HCT116 (cell line): ENCODE data around the gene SLC5A2. TPM values are rescaled to one million over a fixed set of nuclear protein-coding genes. Genes with fewer than 3 reads are reported as not detected.

ENCODE experiments used
- ATAC-seq: fragments of 200-7000 bp; cut with Tn5 transposase; 2 replicates; pipeline ENCODE4 v1.9.1; 2020; ENCODE audit warnings: mild to moderate bottlenecking, moderate library complexity
- BruUV-seq: library from RNA; stranded (reverse); fragments of 400-500 nt; replicated peaks from 2 replicates; lab custom pipeline; 2021; lab: Mats Ljungman, UMichigan
- CTCF ChIA-PET: fragments of 300-600 bp; sonication (Branson Sonifier 250); formaldehyde crosslinking; loops from one replicate; lab custom pipeline; 2021; ENCODE audit warnings: antibody characterized with exemption; lab: Charles Lee
- POLR2A ChIA-PET: fragments of 300-600, 350-600 bp; sonication (Branson Sonifier 250); formaldehyde crosslinking; loops from one replicate; lab custom pipeline; 2021; ENCODE audit warnings: antibody characterized with exemption; lab: Charles Lee
- RAD21 ChIA-PET, 2 experiments: fragments of 300-600 bp; sonication (Branson Sonifier 250); formaldehyde crosslinking; loops; one replicate each; lab custom pipeline; 2023; ENCODE audit warnings: low total read pairs in 2 of 2; ENCODE audit not compliant: uncharacterized antibody in 2 of 2, unreplicated experiment in 2 of 2, low non-redundant PET in 1 of 2; lab: Charles Lee
- DNase-seq: peaks from one replicate; pipeline ENCODE4 v3.0.0-alpha.2; 2010; ENCODE audit warnings: low read depth, low spot score
- H2AFZ ChIP-seq: fragments of 200-600 bp; shearing (Covaris generic), sonication (generic); 2 replicates; pipeline ENCODE4 v1.6.1; 2017; ENCODE audit warnings: low read depth, mixed run types, mixed read lengths, antibody characterized with exemption, low read length; ENCODE audit not compliant: poor library complexity, severe bottlenecking
- H3K27ac ChIP-seq: 2 replicates; pipeline ENCODE4 v1.5.1; 2012; ENCODE audit warnings: low read depth, low read length
- H3K27me3 ChIP-seq: fragments of 200-600 bp; sonication (generic); 2 replicates; pipeline ENCODE4 v1.6.1; 2016; ENCODE audit warnings: mixed run types, low read length, mixed read lengths; ENCODE audit not compliant: insufficient read depth
- H3K36me3 ChIP-seq, 2 experiments: fragments of 200-500 bp in 1 of 2; fragments of 200-600 bp in 1 of 2; sonication (Bioruptor generic) in 1 of 2; sonication (generic) in 1 of 2; 2 replicates each; pipeline versions ENCODE4 v1.5.1 to v1.6.1; 2014 to 2016; ENCODE audit warnings: low read length in 2 of 2, inconsistent platforms in 1 of 2, mixed read lengths in 1 of 2, mixed run types in 1 of 2; ENCODE audit not compliant: insufficient read depth in 2 of 2, control insufficient read depth in 1 of 2
- H3K4me1 ChIP-seq, 2 experiments: fragments of 200-600 bp in 1 of 2; sonication (generic) in 1 of 2; 2 replicates each; pipeline versions ENCODE4 v1.5.1 to v1.6.1; 2012 to 2017; ENCODE audit warnings: low read length in 2 of 2, inconsistent platforms in 1 of 2, mild to moderate bottlenecking in 1 of 2, mixed read lengths in 1 of 2, mixed run types in 1 of 2, moderate library complexity in 1 of 2; ENCODE audit not compliant: insufficient read depth in 2 of 2, control insufficient read depth in 1 of 2
- H3K4me2 ChIP-seq: fragments of 200-600 bp; sonication (generic); 2 replicates; pipeline ENCODE4 v1.6.1; 2017; ENCODE audit warnings: mixed run types, low read length, mixed read lengths
- H3K4me3 ChIP-seq, 2 experiments: fragments of 200-600 bp in 1 of 2; sonication (generic) in 1 of 2; replicated peaks in 1 of 2; 2 replicates each; pipeline ENCODE4 v1.5.1; 2011 to 2016; ENCODE audit warnings: low read length in 2 of 2, control low read depth in 1 of 2, low read depth in 1 of 2, mild to moderate bottlenecking in 1 of 2, mixed read lengths in 1 of 2, mixed run types in 1 of 2
- H3K79me2 ChIP-seq: fragments of 200-600 bp; sonication (generic); 2 replicates; pipeline ENCODE4 v1.6.1; 2017; ENCODE audit warnings: mild to moderate bottlenecking, mixed run types, low read length, moderate library complexity, mixed read lengths; ENCODE audit not compliant: insufficient read depth
- H3K9ac ChIP-seq: fragments of 200-600 bp; sonication (generic); 2 replicates; pipeline ENCODE4 v1.6.1; 2016; ENCODE audit warnings: low read length, mixed read lengths
- H3K9me2 ChIP-seq: fragments of 200-600 bp; sonication (generic), shearing (Covaris generic); 2 replicates; pipeline ENCODE4 v1.6.1; 2017; ENCODE audit warnings: mixed run types, mild to moderate bottlenecking, moderate library complexity; ENCODE audit not compliant: insufficient read depth
- H3K9me3 ChIP-seq, 2 experiments: fragments of 200-500 bp in 1 of 2; fragments of 200-600 bp in 1 of 2; sonication (Bioruptor generic) in 1 of 2; sonication (generic) in 1 of 2; 2 replicates each; pipeline ENCODE4 v1.6.1; 2014 to 2017; ENCODE audit warnings: low read length in 2 of 2, mixed read lengths in 2 of 2, inconsistent platforms in 1 of 2, low read depth in 1 of 2, mild to moderate bottlenecking in 1 of 2, mixed run types in 1 of 2, moderate library complexity in 1 of 2; ENCODE audit not compliant: control insufficient read depth in 1 of 2, insufficient read depth in 1 of 2
- H4K20me1 ChIP-seq: fragments of 200-600 bp; sonication (generic), shearing (Covaris generic); 2 replicates; pipeline ENCODE4 v1.6.1; 2017; ENCODE audit warnings: mixed run types, mild to moderate bottlenecking, moderate library complexity; ENCODE audit not compliant: insufficient read depth
- CBX3 ChIP-seq: IDR thresholded peaks from 2 replicates; pipeline ENCODE4 v1.6.1; 2012; ENCODE audit warnings: low read depth
- EGR1 ChIP-seq: IDR thresholded peaks from 2 replicates; pipeline ENCODE4 v1.6.1; 2012; ENCODE audit warnings: low read depth
- ELF1 ChIP-seq: IDR thresholded peaks from 2 replicates; pipeline ENCODE4 v1.6.1; 2012; ENCODE audit warnings: low read depth, borderline replicate concordance
- FOSL1 ChIP-seq: IDR thresholded peaks from 2 replicates; pipeline ENCODE4 v1.6.1; 2012; ENCODE audit warnings: low read depth
- MAX ChIP-seq: IDR thresholded peaks from 2 replicates; pipeline ENCODE4 v1.6.1; 2012
- POLR2AphosphoS5 ChIP-seq: IDR thresholded peaks from 2 replicates; pipeline ENCODE4 v1.6.1; 2011; ENCODE audit warnings: mild to moderate bottlenecking, low read depth, low read length, moderate library complexity
- RAD21 ChIP-seq: IDR thresholded peaks from 2 replicates; pipeline ENCODE4 v1.6.1; 2012; ENCODE audit warnings: low read depth, mild to moderate bottlenecking
- REST ChIP-seq: IDR thresholded peaks from 2 replicates; pipeline ENCODE4 v1.6.1; 2012; ENCODE audit warnings: low read depth
- SP1 ChIP-seq: IDR thresholded peaks from 2 replicates; pipeline ENCODE4 v1.6.1; 2012; ENCODE audit warnings: low read depth
- SRF ChIP-seq: IDR thresholded peaks from 2 replicates; pipeline ENCODE4 v1.6.1; 2012; ENCODE audit warnings: low read depth
- ZNF274 ChIP-seq: fragments of 200-500 bp; sonication (Bioruptor generic); IDR thresholded peaks from 2 replicates; pipeline ENCODE4 v1.6.1; 2014; ENCODE audit warnings: mild to moderate bottlenecking, low read depth, low read length, inconsistent platforms
- intact Hi-C: fragments of 100-400 bp; cut with micrococcal nuclease; formaldehyde crosslinking; loops from 2 replicates; pipeline ENCODE4 v1.10.0; 2022
- total RNA-seq: library from RNA; stranded (reverse); gene quantifications from one replicate; pipeline ENCODE4 v1.2.1, GENCODE V29; 2021; ENCODE audit not compliant: unreplicated experiment

Gene SLC5A2
- total RNA-seq, 1 experiment from 2014 or later = 0.10 TPM

GRCh38 chr16:31470615-31471014 lies 12.3 kb upstream of the SLC5A2 start:
- Histone ChIP-seq H3K36me3 (no peaks in the 10 kb centered on the region), H3K9ac (no peak overlapping the region), H3K4me3 (no peak overlapping the region), H3K27ac (no peak overlapping the region), H3K4me1 (peaks cover 9 to 20% of the 10 kb centered on the region in 2 experiments), H3K27me3 (no peaks in the 10 kb centered on the region), H2AFZ (no peak overlapping the region), H3K4me2 (no peak overlapping the region), H3K79me2 (no peaks in the 10 kb centered on the region), H3K9me2 (no peaks in the 10 kb centered on the region), H4K20me1 (no peaks in the 10 kb centered on the region), H3K9me3 (no peaks in the 10 kb centered on the region)
- POLR2A ChIA-PET = interaction anchor here (1.2 kb wide), 1 partner anchor 15 kb away, joined by 3 read pairs; no protein-coding TSS in a partner anchor
- no peak for ATAC-seq
- DNase-seq = no peak
- CTCF ChIA-PET = no interaction called here
- TF ChIP-seq CBX3 = no peak
- TF ChIP-seq RAD21 = no peak
- no peak for TF ChIP-seq EGR1
- no peak for TF ChIP-seq ELF1
- no peak for TF ChIP-seq SP1
- TF ChIP-seq REST = no peak
- TF ChIP-seq POLR2AphosphoS5 = no peak
- TF ChIP-seq FOSL1 = no peak
- TF ChIP-seq ZNF274 = no peak
- TF ChIP-seq MAX = no peak
- TF ChIP-seq SRF = no peak
- intact Hi-C loops = loop anchor here (5.0 kb wide), 1 partner anchor 227 kb away; no protein-coding TSS in a partner anchor
- RAD21 ChIA-PET = no interaction called here
- BruUV-seq = no TSS peak
